Fibroblast of peridontal ligament (primary cell): ENCODE data around the gene ZNF69.
"Not testable (repeated sequence)": the region's sequence is repeated elsewhere in the genome, so short reads cannot be mapped to it uniquely, and the experiment has no call there.

Source experiments
- DNase-seq: peaks from one replicate; pipeline ENCODE4 v3.0.0-alpha.2; 2010; ENCODE audit errors: extremely low read depth

ZNF69 gene

GRCh38 chr19:11887611-11888531 is at the start of gene ZNF69:
Gene ZNF69, plus strand, starts transcription at chr19:11887782. Its CDS starts 142 bp downstream, at chr19:11887924.
- DNase-seq = peak; percentile 54

GRCh38 chr19:11843722-11844121 is 43.9 kb upstream of the ZNF69 start:
- DNase-seq = no peak

DNA sequence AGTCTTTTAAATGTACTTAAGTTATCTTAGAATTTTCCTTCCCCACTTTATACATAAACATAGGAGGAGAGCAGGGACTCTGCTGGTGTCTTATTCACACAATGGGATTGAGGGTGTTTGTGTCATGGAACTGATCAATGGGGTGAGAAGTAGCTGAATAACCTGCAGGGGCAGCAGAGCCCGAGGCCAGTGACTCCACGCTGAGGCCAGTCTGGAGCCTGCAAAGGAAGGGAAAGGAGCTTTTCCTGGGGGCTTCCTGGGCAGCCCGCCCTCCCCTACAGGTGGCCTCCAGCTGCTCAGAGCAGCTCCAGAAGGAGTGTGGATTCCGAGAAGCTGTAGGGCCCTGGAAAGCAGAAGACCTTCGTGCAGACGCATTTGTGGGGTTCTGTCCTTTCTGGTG is 40.0 kb upstream of the ZNF69 start:
- not testable (repeated sequence) for DNase-seq

- no peak for DNase-seq
Observed at GRCh38 chr19:11848200-11848593, 39.4 kb upstream of the ZNF69 start.

DNA sequence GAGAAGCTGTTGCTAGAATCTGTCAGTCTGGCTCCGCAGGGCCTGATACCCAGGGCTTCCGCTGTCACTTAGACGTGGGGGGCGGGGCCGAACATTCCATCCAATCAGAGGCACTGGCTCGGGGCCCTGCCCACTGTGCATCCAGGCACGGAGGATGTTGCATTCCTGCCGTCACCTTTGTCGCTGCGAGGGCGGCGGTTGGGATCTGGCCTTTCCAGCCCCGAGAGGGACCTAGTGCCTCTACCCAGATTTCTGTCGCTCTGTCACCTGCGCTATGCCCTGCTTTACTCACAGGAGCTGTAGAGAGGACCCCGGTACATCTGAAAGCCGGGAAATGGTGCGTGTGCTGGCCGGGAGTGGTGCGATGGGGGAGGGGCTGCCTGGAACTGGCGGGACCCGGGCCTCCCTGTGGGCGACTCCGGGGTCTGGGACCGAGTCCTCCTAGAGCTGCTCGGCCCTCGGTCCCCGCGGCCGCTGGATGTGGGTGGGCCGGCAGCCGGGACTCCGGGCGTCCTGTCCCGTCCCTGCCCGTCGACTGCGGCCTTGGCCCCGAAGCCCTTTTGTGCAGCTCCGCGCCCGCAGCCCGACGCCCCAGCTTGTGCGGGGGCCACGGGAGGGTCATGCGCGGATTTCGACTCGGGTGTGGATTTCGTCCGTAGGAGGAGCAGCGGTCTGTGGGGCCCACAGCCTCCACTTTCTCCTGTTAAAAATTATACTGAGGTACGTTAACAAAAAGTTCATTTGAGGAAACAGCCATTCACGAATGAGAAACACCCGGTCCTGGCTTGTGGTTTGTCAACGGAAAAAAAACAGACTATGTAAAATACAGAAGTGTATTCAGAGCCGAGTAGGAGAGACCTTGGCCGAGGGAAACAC is 38.8 kb upstream of the ZNF69 start, which contains the start of gene ZNF439:
Gene ZNF439 (plus strand): TSS at position 133 of the 876 bp plus-strand sequence. CDS start 142 bp downstream, at position 275.
- DNase-seq = peak; percentile 62

- DNase-seq = not testable (repeated sequence)
Observed at GRCh38 chr19:11850289-11850688, 37.3 kb upstream of the ZNF69 start.

DNA sequence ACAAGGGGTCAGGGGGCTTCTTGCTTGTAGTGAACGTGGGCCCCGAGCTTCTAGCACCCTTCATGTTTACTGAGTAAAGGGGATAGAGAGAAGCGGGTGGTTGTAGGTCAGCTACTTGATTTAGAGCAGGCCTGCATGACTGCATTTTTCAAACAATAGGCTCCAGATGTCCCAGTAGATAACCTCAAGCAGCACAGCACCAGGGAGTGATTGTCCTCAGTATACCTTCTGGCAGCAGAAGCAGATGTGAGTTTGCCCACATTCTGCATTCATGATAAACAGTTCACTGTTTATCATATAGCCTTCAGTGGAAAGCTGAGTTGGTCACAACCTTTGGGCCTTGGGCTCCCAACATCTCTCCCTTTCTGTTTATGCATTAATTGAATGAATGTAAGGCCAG is 34.2 kb upstream of the ZNF69 start:
- DNase-seq = no peak

GRCh38 chr19:11856596-11857250 is 30.9 kb upstream of the ZNF69 start:
- no peak for DNase-seq

GRCh38 chr19:11860721-11861120 is 26.9 kb upstream of the ZNF69 start:
- no peak for DNase-seq

GRCh38 chr19:11861301-11861700 is 26.3 kb upstream of the ZNF69 start:
- DNase-seq = no peak

- not testable (repeated sequence) for DNase-seq
Observed at GRCh38 chr19:11867766-11868165, 19.8 kb upstream of the ZNF69 start.

- no peak for DNase-seq
Observed at GRCh38 chr19:11868188-11868587, 19.4 kb upstream of the ZNF69 start.

DNA sequence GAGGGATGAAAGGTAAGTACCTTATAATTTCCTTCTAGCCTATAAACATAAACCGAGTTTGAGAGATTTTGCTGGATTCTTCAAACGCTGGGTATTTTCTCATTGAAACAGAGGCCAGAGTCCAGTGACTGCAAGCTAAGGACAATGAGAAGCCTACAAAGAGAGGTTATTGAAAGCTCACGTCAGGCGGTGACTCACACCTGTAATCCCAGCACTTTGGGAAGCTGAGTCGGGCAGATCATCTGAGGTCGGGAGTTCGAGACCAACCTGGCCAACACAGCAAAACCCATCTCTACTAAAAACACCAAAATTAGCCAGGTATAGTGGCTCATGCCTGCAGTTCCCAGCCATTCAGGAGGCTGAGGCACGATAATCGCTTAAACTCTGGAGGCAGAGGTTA is 15.0 kb upstream of the ZNF69 start:
- no peak for DNase-seq

DNA sequence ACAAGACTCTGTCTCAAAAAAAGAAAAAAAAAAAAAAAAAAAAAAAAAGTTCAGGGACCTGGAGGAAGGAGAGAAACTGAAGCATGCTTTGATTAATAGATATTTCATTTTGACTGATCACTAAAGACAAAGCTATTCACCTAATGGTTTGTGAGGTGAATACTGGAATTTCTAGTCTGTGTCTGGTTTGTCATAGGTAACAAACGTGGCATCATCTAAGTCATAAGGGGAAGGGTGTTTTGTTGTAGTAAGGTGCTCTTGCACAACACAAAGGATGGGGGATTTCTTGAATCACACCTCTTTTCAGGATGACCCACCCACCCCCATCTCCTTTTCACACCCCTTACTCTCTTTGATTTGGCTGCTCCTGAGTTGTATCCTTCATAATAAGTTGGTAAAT is 13.8 kb upstream of the ZNF69 start:
- no peak for DNase-seq

GRCh38 chr19:11879687-11880266 is 7.8 kb upstream of the ZNF69 start:
- not testable (repeated sequence) for DNase-seq

DNA sequence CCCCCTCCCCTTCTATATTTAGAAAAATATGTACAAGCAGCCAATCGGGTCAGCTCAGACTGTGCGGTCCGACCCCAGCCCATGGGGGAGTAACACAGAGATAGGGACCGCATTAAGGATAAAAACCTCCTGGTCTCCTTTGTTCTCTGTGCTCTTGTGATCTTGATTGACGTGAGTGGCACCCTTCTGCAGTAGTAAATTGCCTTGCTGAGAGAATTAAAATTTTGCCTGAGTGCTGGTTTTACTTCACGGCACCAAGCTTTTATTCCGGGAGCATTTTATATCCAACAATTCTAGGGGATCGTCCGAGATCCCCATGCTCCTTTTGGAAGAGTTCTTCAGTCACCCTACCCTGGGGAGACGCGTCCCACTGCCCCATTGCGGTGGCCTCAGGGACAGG is 7.0 kb upstream of the ZNF69 start:
- DNase-seq = no peak

DNA sequence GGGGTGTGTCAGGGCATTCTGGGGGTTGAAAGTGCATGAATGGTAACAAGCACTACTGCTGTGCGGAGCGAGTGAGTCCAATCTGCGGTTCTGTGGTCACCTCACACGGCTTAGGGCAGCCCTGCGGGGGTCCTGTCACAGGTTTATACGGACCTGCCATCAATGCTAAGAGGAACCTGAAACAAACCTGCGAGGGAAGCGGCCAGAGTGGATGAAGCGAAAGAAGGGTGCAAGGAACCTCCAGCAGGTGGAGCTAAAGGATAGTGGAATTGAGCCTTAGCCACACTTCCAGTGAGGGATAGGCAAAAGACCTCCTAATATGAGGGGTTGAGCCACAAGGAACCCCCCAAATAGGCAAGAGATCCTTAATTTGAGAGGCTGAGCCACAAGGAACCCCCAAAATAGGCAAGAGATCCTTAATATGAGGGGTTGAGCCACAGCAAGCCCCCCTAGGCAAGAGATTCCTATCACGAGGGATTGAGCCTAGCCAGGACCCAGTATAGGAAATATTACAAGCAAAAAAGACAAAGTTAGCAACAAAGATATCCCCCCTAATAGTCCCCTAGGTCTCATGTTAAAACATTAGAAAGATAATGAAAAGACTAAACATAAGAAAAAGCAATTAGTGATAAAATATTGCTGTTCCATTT is 6.3 kb upstream of the ZNF69 start:
- peak; percentile 54 for DNase-seq

GRCh38 chr19:11882606-11883005 is 5.0 kb upstream of the ZNF69 start:
- no peak for DNase-seq

DNA sequence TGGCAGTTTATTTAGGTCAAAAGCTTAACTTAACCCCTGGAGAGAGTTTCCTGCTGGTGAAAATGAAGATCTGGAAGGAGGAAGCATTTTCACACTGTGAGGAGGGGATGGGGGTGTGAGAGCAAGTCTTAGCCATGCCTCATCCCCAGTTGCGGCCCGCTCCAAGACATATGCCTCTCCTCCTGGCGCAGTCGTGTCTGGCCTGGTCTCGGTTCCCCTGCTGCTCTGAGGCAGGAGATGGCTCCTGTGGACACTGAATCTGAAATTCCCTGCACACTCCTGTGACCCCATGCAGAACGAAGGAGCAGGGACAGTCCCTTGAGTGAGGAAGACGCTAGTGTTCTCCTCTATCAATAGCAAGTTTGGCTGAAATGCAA is 360 bp upstream of the ZNF69 start:
- DNase-seq = no peak

GRCh38 chr19:11889901-11890300 is 2.3 kb downstream of the ZNF69 start:
- not testable (repeated sequence) for DNase-seq

GRCh38 chr19:11890634-11891033 is 3.1 kb downstream of the ZNF69 start:
- DNase-seq = no peak
